ENCODE results near the gene CACNG1.
"Not testable (repeated sequence)": the region's sequence is repeated elsewhere in the genome, so short reads cannot be mapped to it uniquely, and the experiment has no call there.

CACNG1 gene

GRCh38 chr17:67092291-67092690, 47.9 kb downstream of the CACNG1 start:
- Histone ChIP-seq H3K9me3 (replicated peaks; ENCODE audit: low read length) (no peaks in the 10 kb centered on the region), H3K36me3 (ENCODE audit: insufficient read depth, low read length) (no peaks in the 10 kb centered on the region), H3K27me3 (ENCODE audit: control insufficient read depth, insufficient read depth, low read length) (no peaks in the 10 kb centered on the region), H3K4me2 (ENCODE audit: low read length) (no peak overlapping the region), H3K4me1 (ENCODE audit: control insufficient read depth, insufficient read depth, low read length) (peaks cover 15% of the 10 kb centered on the region), H3K4me3 (ENCODE audit: low read length) (no peak overlapping the region), H3K9ac (ENCODE audit: low read depth, low read length) (no peak overlapping the region)

GRCh38 chr17:67092710-67093109, 48.4 kb downstream of the CACNG1 start:
- not testable (repeated sequence) for H3K9ac ChIP-seq (ENCODE audit: low read depth, low read length); H3K4me3 ChIP-seq (ENCODE audit: low read length); H3K4me2 ChIP-seq (ENCODE audit: low read length); H3K9me3 ChIP-seq (replicated peaks; ENCODE audit: low read length); H3K27me3 ChIP-seq (ENCODE audit: control insufficient read depth, insufficient read depth, low read length); H3K36me3 ChIP-seq (ENCODE audit: insufficient read depth, low read length)
- peaks cover 15% of the 10 kb centered on the region for H3K4me1 ChIP-seq (ENCODE audit: control insufficient read depth, insufficient read depth, low read length)

GRCh38 chr17:67093348-67093747, 49.0 kb downstream of the CACNG1 start:
- Histone ChIP-seq H3K4me1 (ENCODE audit: control insufficient read depth, insufficient read depth, low read length) (peaks cover 15% of the 10 kb centered on the region), H3K36me3 (ENCODE audit: insufficient read depth, low read length) (no peaks in the 10 kb centered on the region), H3K9ac (ENCODE audit: low read depth, low read length) (no peak overlapping the region), H3K9me3 (replicated peaks; ENCODE audit: low read length) (no peaks in the 10 kb centered on the region), H3K4me2 (ENCODE audit: low read length) (no peak overlapping the region), H3K4me3 (ENCODE audit: low read length) (no peak overlapping the region), H3K27me3 (ENCODE audit: control insufficient read depth, insufficient read depth, low read length) (no peaks in the 10 kb centered on the region)

- not testable (repeated sequence) for H3K9me3 ChIP-seq (replicated peaks; ENCODE audit: low read length); H3K27me3 ChIP-seq (ENCODE audit: control insufficient read depth, insufficient read depth, low read length); H3K36me3 ChIP-seq (ENCODE audit: insufficient read depth, low read length); H3K4me3 ChIP-seq (ENCODE audit: low read length); H3K9ac ChIP-seq (ENCODE audit: low read depth, low read length); H3K4me2 ChIP-seq (ENCODE audit: low read length)
- H3K4me1 ChIP-seq (ENCODE audit: control insufficient read depth, insufficient read depth, low read length): peaks cover 15% of the 10 kb centered on the region
Observed at GRCh38 chr17:67095291-67095690, 50.9 kb downstream of the CACNG1 start.

GRCh38 chr17:67095803-67096202, 51.4 kb downstream of the CACNG1 start:
- Histone ChIP-seq H3K9me3 (replicated peaks; ENCODE audit: low read length) (no peaks in the 10 kb centered on the region), H3K4me2 (ENCODE audit: low read length) (no peak overlapping the region), H3K4me3 (ENCODE audit: low read length) (no peak overlapping the region), H3K9ac (ENCODE audit: low read depth, low read length) (no peak overlapping the region), H3K27me3 (ENCODE audit: control insufficient read depth, insufficient read depth, low read length) (no peaks in the 10 kb centered on the region), H3K36me3 (ENCODE audit: insufficient read depth, low read length) (no peaks in the 10 kb centered on the region), H3K4me1 (ENCODE audit: control insufficient read depth, insufficient read depth, low read length) (peaks cover 15% of the 10 kb centered on the region)

GRCh38 chr17:67096609-67097008, 52.3 kb downstream of the CACNG1 start:
- H3K4me3 ChIP-seq (ENCODE audit: low read length): no peak overlapping the region
- H3K9ac ChIP-seq (ENCODE audit: low read depth, low read length): no peak overlapping the region
- peaks cover 15% of the 10 kb centered on the region for H3K4me1 ChIP-seq (ENCODE audit: control insufficient read depth, insufficient read depth, low read length)
- no peaks in the 10 kb centered on the region for H3K27me3 ChIP-seq (ENCODE audit: control insufficient read depth, insufficient read depth, low read length)
- H3K9me3 ChIP-seq (replicated peaks; ENCODE audit: low read length): no peaks in the 10 kb centered on the region
- H3K36me3 ChIP-seq (ENCODE audit: insufficient read depth, low read length): no peaks in the 10 kb centered on the region
- H3K4me2 ChIP-seq (ENCODE audit: low read length): no peak overlapping the region

GRCh38 chr17:67098006-67098405, 53.7 kb downstream of the CACNG1 start:
- no peaks in the 10 kb centered on the region for H3K9me3 ChIP-seq (replicated peaks; ENCODE audit: low read length)
- peaks cover 15% of the 10 kb centered on the region for H3K4me1 ChIP-seq (ENCODE audit: control insufficient read depth, insufficient read depth, low read length)
- H3K4me3 ChIP-seq (ENCODE audit: low read length): no peak overlapping the region
- no peaks in the 10 kb centered on the region for H3K36me3 ChIP-seq (ENCODE audit: insufficient read depth, low read length)
- H3K27me3 ChIP-seq (ENCODE audit: control insufficient read depth, insufficient read depth, low read length): no peaks in the 10 kb centered on the region
- H3K4me2 ChIP-seq (ENCODE audit: low read length): no peak overlapping the region
- H3K9ac ChIP-seq (ENCODE audit: low read depth, low read length): no peak overlapping the region

- H3K27me3 ChIP-seq (ENCODE audit: control insufficient read depth, insufficient read depth, low read length); H3K4me2 ChIP-seq (ENCODE audit: low read length); H3K9me3 ChIP-seq (replicated peaks; ENCODE audit: low read length); H3K9ac ChIP-seq (ENCODE audit: low read depth, low read length); H3K4me3 ChIP-seq (ENCODE audit: low read length): not testable (repeated sequence)
- peaks cover 32% of the 10 kb centered on the region for H3K36me3 ChIP-seq (ENCODE audit: insufficient read depth, low read length)
- H3K4me1 ChIP-seq (ENCODE audit: control insufficient read depth, insufficient read depth, low read length): peaks cover 11% of the 10 kb centered on the region
Observed at GRCh38 chr17:67104641-67105040, 60.3 kb downstream of the CACNG1 start.

GRCh38 chr17:67105213-67105612, 60.9 kb downstream of the CACNG1 start:
- Histone ChIP-seq H3K36me3 (ENCODE audit: insufficient read depth, low read length) (peaks cover 32% of the 10 kb centered on the region), H3K4me3 (ENCODE audit: low read length) (no peak overlapping the region), H3K27me3 (ENCODE audit: control insufficient read depth, insufficient read depth, low read length) (no peaks in the 10 kb centered on the region), H3K9ac (ENCODE audit: low read depth, low read length) (no peak overlapping the region), H3K4me1 (ENCODE audit: control insufficient read depth, insufficient read depth, low read length) (peaks cover 11% of the 10 kb centered on the region), H3K9me3 (replicated peaks; ENCODE audit: low read length) (no peaks in the 10 kb centered on the region), H3K4me2 (ENCODE audit: low read length) (no peak overlapping the region)
